Prostate gland (tissue), 2 donors: ENCODE measurements around the gene CNN3. TPM values are rescaled to one million over a fixed set of nuclear protein-coding genes. Genes with fewer than 3 reads are reported as not detected.

Experiments
- DNase-seq: peaks from one replicate; pipeline ENCODE4 v3.0.0-alpha.2; 2019; ENCODE audit warnings: low spot score
- H3K27ac ChIP-seq, 2 donors: fragments of 200-600 bp; sonication (generic); 2 replicates each; pipeline ENCODE4 v1.5.1; 2017 to 2019
- H3K27me3 ChIP-seq: fragments of 200-600 bp; sonication (generic); replicated peaks from 2 replicates; pipeline ENCODE4 v1.5.1; 2019; ENCODE audit not compliant: insufficient read depth
- H3K36me3 ChIP-seq, 2 donors: fragments of 200-600 bp; sonication (generic); 1 replicate in 1 of 2; 2 replicates in 1 of 2; pipeline versions ENCODE4 v1.5.1 to v1.8.1; 2017 to 2019
- H3K4me1 ChIP-seq: fragments of 200-600 bp; sonication (generic); replicated peaks from 2 replicates; pipeline ENCODE4 v1.5.1; 2019
- H3K4me3 ChIP-seq, 2 donors: fragments of 200-600 bp; sonication (generic); 2 replicates each; pipeline ENCODE4 v1.5.1; 2017 to 2019
- H3K9me3 ChIP-seq: fragments of 200-600 bp; sonication (generic); 2 replicates; pipeline ENCODE4 v1.5.1; 2017
- CTCF ChIP-seq, 4 experiments: fragments of 200-600 bp in 2 of 4; fragments of 450-650 bp in 2 of 4; sonication (generic) in 2 of 4; IDR thresholded peaks; 1 replicate in 3 of 4; 2 replicates in 1 of 4; pipeline ENCODE4 v1.5.1; 2016 to 2019; ENCODE audit warnings: antibody characterized with exemption in 4 of 4, mild to moderate bottlenecking in 2 of 4, moderate library complexity in 2 of 4
- POLR2A ChIP-seq: fragments of 450-650 bp; IDR thresholded peaks from one replicate; pipeline ENCODE4 v1.6.1; 2016; ENCODE audit warnings: antibody characterized with exemption, mild to moderate bottlenecking
- POLR2AphosphoS5 ChIP-seq: sonication (generic); formaldehyde crosslinking; IDR thresholded peaks from one replicate; pipeline ENCODE4 v1.6.1; 2017; ENCODE audit warnings: antibody characterized with exemption
- WGBS: methylation state at CpG from one replicate; pipeline ENCODE4 v1.1.5; 2018; 5-methylcytosine and 5-hydroxymethylcytosine counted together
- intact Hi-C: fragments of 100-400 bp; cut with DNase I; formaldehyde crosslinking; loops from one replicate; pipeline ENCODE4 v1.14.2; 2022
- total RNA-seq, 2 donors: library from RNA; depleted of rRNA; stranded (reverse); fragments of >200 nt; gene quantifications; one replicate each; pipeline ENCODE4 v1.1.0, GENCODE V29; 2016

The CNN3 gene
- total RNA-seq, 2 donors from 2014 or later: 136 to 180 TPM

DNA sequence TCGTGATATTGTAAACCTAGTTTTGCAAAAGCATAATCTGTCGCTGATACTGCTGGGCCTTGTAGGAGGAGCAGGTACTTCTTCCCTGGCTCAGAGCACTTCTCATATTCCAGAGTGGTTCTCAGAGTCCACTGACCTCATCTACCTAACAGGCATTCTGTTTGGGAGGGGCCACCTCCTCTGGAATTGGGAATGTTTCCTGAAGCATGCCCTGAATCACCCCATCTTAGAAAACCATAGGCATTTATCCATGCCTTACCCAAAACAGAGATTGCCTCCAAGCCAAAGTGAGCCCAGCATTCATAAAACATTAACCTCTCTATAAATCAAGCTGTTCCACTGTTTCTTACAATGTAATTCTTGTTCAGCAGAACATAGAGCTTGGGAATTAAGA is 71.6 kb downstream of the CNN3 start:
- Histone ChIP-seq H3K4me1 (no peaks in the 10 kb centered on the region), H3K27ac (peak overlapping the region; percentile 81 to 88), H3K27me3 (no peaks in the 10 kb centered on the region), H3K36me3 (no peaks in the 10 kb centered on the region), H3K4me3 (no peak overlapping the region), H3K9me3 (no peaks in the 10 kb centered on the region)
- WGBS: 45% methylated on average over 2 of the region's 2 CpGs
- intact Hi-C loops: no loop called here
- TF ChIP-seq CTCF (IDR thresholded peaks at IDR 0.05) (no peak), POLR2AphosphoS5 (no peak), POLR2A (no peak)
- no peak for DNase-seq

GRCh38 chr1:94854458-94855306 is 72.2 kb downstream of the CNN3 start:
- peak overlapping the region; percentile 81 to 88 for H3K27ac ChIP-seq
- WGBS: 12% methylated on average over 21 of the region's 21 CpGs
- intact Hi-C loops: loop anchor here (1.0 to 5.0 kb wide), 4 partner anchors 71 to 378 kb away; partner anchors contain the start of gene RWDD3
- H3K9me3 ChIP-seq: no peaks in the 10 kb centered on the region
- H3K4me1 ChIP-seq: no peaks in the 10 kb centered on the region
- H3K36me3 ChIP-seq: no peaks in the 10 kb centered on the region
- DNase-seq: peak; percentile 91
- H3K27me3 ChIP-seq: no peaks in the 10 kb centered on the region
- TF ChIP-seq POLR2AphosphoS5 (peak; percentile 86), CTCF (IDR thresholded peaks at IDR 0.05) (peak; percentile 83 to 98 (median 97)), POLR2A (no peak)
- peak overlapping the region; percentile 25 to 36 for H3K4me3 ChIP-seq

DNA sequence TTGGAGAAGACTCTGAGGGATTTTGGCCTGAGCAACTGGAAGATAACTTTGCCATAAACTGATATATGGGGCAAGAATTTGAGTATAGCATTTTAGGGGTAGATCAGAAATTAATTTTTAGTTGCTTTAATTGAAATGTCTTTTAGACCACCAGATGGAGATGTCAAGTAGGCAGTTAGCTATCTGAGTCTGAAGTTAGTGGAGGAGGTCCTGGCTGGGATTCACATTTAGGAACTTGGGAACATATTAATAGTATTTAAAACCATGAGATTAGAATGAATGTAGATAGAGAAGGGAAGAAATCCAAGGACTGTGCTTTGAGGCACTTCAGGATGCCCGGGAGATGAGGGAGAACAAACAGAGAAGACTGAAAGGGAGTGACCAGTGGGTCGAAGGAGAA is 74.1 kb downstream of the CNN3 start:
- Histone ChIP-seq H3K27me3 (no peaks in the 10 kb centered on the region), H3K27ac (no peak overlapping the region), H3K4me1 (no peaks in the 10 kb centered on the region), H3K4me3 (no peak overlapping the region), H3K9me3 (no peaks in the 10 kb centered on the region), H3K36me3 (no peaks in the 10 kb centered on the region)
- WGBS: 47% methylated on average over 2 of the region's 2 CpGs
- intact Hi-C loops: loop anchor here (5.0 kb wide), 2 partner anchors 170 to 380 kb away; partner anchors contain the start of gene RWDD3
- no peak for DNase-seq
- TF ChIP-seq CTCF (IDR thresholded peaks at IDR 0.05) (peak in 1 of 4 experiments; percentile 4), POLR2AphosphoS5 (no peak)

DNA sequence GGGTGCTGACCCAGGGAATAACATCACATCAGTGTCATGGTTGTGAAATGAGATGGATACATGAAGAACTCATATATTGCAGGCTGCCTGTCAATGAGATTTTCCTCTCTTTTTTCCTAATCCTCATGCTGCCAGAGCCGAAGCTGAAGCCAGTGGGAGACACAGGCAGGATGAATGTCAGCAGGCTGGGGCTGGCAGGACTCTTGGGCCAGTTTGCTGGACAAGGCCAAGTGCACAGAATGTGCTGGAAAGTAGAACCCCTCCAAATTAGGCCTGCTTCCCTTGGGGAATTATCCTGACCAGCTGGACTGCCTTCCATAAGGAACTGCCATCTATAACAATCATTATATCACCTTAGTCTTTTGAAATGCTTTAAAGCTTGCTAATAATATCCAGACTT is 75.3 kb downstream of the CNN3 start:
- Histone ChIP-seq H3K4me3 (no peak overlapping the region), H3K27ac (no peak overlapping the region), H3K4me1 (no peaks in the 10 kb centered on the region), H3K27me3 (no peaks in the 10 kb centered on the region), H3K36me3 (no peaks in the 10 kb centered on the region), H3K9me3 (no peaks in the 10 kb centered on the region)
- intact Hi-C loops: loop anchor here (5.0 kb wide), 2 partner anchors 171 to 381 kb away; partner anchors contain the start of gene RWDD3
- TF ChIP-seq CTCF (IDR thresholded peaks at IDR 0.05) (no peak), POLR2AphosphoS5 (no peak), POLR2A (no peak)
- DNase-seq: no peak
- 50% methylated on average over 1 of the region's 1 CpG for WGBS

Other genes with a start within 250 kb of the CNN3 start
- gene SLC44A3, start 106.8 kb downstream of the CNN3 start, total RNA-seq: 10 to 100 TPM; 15.4 to 16.2 TPM
- 1 to 10 TPM; 2.0 to 2.3 TPM for gene ALG14, start 145.8 kb upstream of the CNN3 start, total RNA-seq
- 1 to 10 TPM; 6.5 to 7.6 TPM for gene TLCD4, start 190.2 kb upstream of the CNN3 start, total RNA-seq